Umbilical cord (tissue), 2 donors: ENCODE data around the gene CDK4. TPM values are rescaled to one million over a fixed set of nuclear protein-coding genes. Genes with fewer than 3 reads are reported as not detected.

Experiments used
- DNase-seq: peaks from one replicate; pipeline ENCODE4 v3.0.0-alpha.2; 2015; ENCODE audit warnings: low spot score
- total RNA-seq: library from RNA; depleted of rRNA; stranded (reverse); fragments of >200 nt; gene quantifications from one replicate; pipeline ENCODE4 v1.2.3, GENCODE V29; 2014; ENCODE audit warnings: low replicate concordance; ENCODE audit not compliant: insufficient read depth

The CDK4 gene
- total RNA-seq, 1 donor from 2014 or later, result 62.1 TPM

GRCh38 chr12:57756406-57757341, 4.6 kb upstream of the CDK4 start:
- no peak for DNase-seq

GRCh38 chr12:57755454-57756372, 3.6 kb upstream of the CDK4 start:
- DNase-seq, result no peak

GRCh38 chr12:57755194-57755453, 3.0 kb upstream of the CDK4 start:
- DNase-seq, result no peak

- DNase-seq, result peak; percentile 55
Measured at GRCh38 chr12:57754411-57755193, 2.5 kb upstream of the CDK4 start, which contains the start of gene MARCHF9. Gene MARCHF9 (plus strand): TSS chr12:57755103. CDS start chr12:57755529, 426 bp downstream.

GRCh38 chr12:57753756-57754337, 1.7 kb upstream of the CDK4 start:
- DNase-seq, result no peak

GRCh38 chr12:57752668-57753000, 524 bp upstream of the CDK4 start:
- no peak for DNase-seq

GRCh38 chr12:57751432-57751787, 700 bp downstream of the CDK4 start:
- no peak for DNase-seq

GRCh38 chr12:57750561-57751431, 1.3 kb downstream of the CDK4 start:
- no peak for DNase-seq

GRCh38 chr12:57749061-57749460, 3.0 kb downstream of the CDK4 start:
- no peak for DNase-seq

GRCh38 chr12:57746025-57746424, 6.1 kb downstream of the CDK4 start:
- DNase-seq, result no peak

- DNase-seq, result no peak
Measured at GRCh38 chr12:57745485-57745881, 6.6 kb downstream of the CDK4 start.

- DNase-seq, result peak; percentile 99
Measured at GRCh38 chr12:57744777-57745484, 7.2 kb downstream of the CDK4 start, which contains the start of gene TSPAN31. Gene TSPAN31 (plus strand): TSS chr12:57745039. CDS start chr12:57745155, 116 bp downstream.

- no peak for DNase-seq
Measured at GRCh38 chr12:57744194-57744776, 7.8 kb downstream of the CDK4 start.

- no peak for DNase-seq
Measured at GRCh38 chr12:57743769-57744168, 8.3 kb downstream of the CDK4 start.

- DNase-seq, result no peak
Measured at GRCh38 chr12:57741844-57742738, 10.0 kb downstream of the CDK4 start.

GRCh38 chr12:57741413-57741789, 10.7 kb downstream of the CDK4 start:
- no peak for DNase-seq

GRCh38 chr12:57740656-57741412, 11.3 kb downstream of the CDK4 start:
- no peak for DNase-seq
